ENCODE measurements around the gene VPS9D1.
A peak's percentile ranks its signal among the peaks of the same experiment; 100 is the strongest.

VPS9D1 gene, protein sequence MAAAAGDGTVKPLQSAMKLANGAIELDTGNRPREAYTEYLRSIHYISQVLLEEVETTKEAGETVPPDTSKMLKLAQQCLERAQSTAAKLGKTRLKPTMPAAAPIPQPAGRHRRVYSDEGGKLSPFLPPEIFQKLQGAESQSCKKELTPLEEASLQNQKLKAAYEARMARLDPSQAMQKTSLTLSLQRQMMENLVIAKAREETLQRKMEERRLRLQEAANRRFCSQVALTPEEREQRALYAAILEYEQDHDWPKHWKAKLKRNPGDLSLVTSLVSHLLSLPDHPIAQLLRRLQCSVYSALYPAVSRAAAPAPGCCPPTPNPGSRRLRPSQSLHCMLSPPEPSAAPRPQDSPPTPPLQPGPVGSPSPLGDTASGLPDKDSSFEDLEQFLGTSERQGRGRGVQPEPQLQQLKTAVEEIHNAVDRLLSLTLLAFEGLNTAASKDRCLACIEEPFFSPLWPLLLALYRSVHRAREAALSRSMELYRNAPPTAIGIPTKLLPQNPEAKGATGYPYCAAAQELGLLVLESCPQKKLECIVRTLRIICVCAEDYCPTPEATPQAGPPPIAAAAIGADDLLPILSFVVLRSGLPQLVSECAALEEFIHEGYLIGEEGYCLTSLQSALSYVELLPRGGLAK

DNA sequence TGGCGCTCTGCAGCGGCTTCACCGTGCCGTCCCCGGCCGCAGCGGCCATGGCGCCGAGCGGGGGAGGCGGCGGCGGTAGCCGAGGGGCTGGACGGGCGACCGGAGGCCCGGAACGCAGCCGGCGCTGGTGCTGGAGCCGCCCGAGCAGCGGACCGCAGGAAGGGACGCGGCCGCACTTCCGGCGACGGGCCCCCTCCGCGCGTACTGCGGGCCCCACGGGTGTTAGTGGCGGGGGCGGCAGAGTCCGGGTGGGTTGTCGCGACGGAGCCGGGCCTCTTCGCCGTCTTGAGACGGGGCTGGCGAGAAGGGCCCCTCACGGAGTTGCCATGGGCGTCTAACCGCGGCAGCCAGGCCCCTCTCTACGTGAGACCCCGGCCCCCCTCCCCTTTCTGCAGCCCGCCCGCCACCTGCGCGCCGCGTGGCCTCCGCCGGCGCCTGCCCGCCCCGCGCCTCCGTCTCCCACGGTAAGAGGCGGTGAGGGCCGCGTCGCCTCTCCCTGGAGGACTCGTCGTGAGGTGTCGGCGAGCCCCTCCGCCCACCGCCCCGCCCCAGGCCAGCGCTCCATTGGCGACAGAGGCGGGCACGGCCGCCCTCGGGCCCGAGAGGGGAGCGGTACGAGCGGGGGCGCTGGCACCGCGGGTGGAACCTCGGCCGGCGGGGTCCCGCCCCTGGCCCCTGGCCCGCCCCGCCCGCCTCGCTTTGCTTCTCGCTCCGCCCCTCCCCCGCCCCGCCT lies at the start of gene VPS9D1, which contains the start of gene ZNF276:
VPS9D1 (minus strand) TSS at position 86 of the 733 bp plus-strand sequence; CDS start at position 49, 37 bp downstream.
ZNF276 (plus strand) TSS at position 725 of the 733 bp plus-strand sequence. CDS start 104 bp downstream, outside the sequence.
- DNase-seq (ENCODE audit: low spot score), result peak; percentile 79

DNA sequence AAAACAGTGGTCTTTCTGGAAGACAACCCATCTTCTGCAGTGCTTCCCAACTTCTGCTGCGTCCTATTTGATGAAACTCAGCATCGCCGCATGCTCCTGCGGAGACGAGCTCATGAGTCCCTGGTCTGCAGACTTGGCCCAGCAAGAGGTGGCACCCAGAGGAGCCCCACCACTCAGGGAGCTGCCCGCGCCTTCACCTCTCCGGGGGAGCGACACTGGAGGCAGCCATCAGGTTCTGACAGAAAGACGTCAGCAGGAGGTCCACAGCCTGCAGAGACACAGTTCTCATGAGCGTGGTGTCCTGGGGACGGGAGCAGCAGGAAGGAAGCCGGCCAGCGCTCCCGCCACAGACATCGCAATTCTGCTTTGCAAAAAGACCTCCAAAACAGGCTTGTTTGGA lies 49.7 kb upstream of the VPS9D1 start:
- DNase-seq (ENCODE audit: low spot score), result no peak

DNA sequence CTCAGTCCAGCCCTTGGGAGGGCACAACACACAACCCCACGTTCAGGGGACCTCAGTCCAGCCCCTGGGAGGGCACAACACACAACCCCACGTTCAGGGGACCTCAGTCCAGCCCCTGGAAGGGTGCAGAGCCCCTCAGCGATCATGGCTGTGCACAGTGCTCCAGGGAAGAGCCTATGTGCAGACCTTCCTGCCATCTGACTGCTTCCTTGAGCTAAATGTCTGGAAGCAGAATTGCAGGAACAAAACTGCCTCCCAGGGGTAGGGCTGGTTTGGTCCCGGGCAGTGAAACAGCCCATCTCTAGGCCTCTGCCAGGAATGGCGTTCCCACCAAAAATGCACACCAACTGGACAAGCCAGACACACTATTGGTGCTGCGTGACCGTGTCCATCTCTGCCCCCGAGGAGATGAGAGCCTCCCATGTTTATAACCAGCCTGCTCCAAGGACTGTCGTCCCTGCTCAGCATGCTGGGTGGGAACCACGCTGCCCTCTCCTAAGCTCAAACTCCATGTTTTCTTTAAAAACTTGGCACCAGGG lies 44.7 kb upstream of the VPS9D1 start:
- no peak for DNase-seq (ENCODE audit: low spot score)

DNA sequence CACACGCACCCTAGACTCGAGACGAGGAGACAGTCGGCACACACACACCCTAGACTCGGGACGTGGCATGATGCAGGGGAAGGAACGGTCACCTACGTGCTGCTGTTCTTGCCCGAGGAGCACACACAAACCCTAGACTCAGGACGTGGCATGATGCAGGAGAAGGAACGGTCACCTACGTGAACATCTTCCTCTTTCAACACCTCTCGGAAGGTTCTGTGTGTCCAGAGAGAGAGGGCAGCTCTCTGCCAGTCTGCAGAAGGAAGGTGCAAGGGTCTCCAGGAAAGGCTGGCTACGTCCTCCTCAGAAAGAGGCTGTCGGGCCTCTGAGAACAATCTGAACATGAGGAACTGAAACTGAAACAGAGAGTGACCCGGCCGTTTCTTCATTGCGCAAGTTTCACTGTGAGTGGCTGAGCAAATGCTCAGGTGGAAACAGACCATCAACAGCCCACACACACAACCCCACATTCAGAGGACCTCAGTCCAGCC lies 44.1 kb upstream of the VPS9D1 start:
- no peak for DNase-seq (ENCODE audit: low spot score)

DNA sequence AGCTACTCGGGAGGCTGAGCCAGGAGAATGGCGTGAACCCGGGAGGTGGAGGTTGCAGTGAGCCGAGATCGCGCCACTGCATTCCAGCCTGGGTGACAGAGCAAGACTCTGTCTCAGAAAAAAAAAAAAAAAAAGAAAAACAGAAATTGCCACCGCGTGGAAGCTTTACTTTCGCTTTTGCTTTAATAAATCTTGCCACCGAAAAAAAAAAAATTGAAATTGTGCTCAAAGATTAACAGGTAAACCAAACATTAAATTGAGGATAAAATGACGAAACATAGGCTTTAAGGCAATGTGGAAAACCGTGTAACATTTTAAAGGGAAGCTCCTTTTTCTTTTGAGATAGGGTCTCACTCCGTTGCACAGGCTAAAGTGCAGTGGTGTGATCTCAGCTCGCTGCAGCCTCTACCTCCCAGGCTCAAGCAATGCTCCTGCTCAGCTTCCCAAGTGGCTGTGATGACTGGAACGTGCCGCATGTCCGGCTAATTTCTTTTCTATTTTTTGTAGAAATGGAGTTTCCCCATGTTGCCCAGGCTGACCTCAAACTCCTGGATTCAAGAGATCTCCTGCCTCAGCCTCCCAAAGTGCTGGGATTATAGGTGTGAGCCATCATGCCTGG lies 40.7 kb upstream of the VPS9D1 start:
- no peak for DNase-seq (ENCODE audit: low spot score)

DNA sequence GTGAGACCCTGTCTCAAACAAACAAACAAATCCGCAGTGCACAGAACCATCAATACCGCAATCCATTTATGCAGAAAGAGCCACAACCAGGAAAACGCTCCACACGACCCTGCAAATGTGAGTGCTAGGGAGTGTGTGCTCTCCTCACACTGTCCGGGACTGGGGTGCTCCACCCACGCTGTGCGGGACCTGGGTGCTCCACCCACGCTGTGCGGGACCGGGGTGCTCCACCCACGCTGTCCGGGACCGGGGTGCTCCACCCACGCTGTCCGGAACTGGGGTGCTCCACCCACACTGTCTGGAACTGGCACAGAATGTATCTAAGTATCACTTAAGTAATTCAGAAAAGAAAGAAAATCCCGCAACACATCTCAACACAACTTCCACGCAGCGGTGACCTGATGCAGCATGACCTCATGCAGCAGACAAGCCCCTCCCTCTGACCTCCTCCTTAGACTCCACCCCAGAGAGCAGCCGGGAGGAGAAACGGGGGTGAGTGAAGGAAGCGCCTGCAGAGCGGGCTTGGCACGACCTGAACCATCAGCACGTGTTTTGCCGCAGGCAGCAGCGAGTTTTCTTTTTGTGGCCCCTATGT lies 39.1 kb upstream of the VPS9D1 start:
- no peak for DNase-seq (ENCODE audit: low spot score)

DNA sequence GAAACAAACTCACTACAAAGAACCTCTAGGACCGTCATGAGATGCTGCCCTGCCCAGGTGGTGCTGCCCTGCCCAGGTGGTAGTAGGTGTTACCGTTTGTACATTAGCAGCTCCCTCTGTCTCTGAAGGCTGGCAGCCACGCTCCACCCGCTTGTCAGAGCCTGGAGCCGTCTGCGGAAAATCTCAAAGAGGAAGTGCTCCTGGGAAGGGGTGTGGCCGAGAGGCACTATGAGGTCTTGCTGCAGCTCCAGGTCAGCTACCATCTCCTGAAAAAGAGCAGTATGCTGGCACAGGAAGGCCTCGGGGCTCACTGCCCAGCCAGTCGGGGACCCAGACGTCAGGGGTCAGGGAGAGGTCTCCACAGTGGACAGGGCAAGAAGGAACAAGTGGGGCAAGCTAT lies 28.9 kb upstream of the VPS9D1 start:
- DNase-seq (ENCODE audit: low spot score), result no peak

DNA sequence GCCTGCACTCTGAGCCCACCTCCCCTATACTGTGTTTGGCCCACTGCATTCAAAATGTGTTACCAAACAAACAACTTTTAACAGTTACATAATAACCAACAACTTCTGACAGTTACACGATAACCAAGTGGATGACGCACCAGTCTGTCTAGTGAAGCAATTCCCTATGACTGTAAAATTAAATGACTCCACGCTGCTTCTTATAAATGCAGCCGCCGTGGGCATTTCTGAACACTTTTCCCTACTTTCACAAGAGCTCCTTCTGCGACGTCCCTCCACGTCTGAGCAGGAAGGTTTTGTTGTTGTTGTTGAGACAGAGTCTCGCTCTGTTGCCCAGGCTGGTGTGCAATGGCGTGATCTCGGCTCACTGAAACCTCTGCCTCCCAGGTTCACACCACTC lies 28.2 kb upstream of the VPS9D1 start:
- no peak for DNase-seq (ENCODE audit: low spot score)

DNA sequence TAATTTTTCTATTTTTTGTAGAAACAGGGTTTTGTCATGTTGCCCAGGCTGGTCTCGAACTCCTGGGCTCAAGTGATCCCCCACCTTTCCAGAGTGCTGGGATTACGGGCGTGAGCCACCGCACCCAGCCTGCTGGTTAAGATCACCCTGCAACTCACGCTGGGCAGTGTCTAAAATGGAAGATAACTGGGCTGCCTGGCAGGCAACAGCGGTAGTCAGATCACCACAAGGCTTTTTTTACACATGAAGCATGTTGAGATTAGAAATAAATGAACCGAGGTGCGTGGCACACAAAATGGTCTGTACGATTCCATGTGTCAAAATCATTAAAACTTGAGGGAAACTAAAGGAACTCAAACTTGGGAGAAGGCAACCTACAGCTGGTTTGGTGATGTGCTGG lies 27.4 kb upstream of the VPS9D1 start:
- DNase-seq (ENCODE audit: low spot score), result no peak

DNA sequence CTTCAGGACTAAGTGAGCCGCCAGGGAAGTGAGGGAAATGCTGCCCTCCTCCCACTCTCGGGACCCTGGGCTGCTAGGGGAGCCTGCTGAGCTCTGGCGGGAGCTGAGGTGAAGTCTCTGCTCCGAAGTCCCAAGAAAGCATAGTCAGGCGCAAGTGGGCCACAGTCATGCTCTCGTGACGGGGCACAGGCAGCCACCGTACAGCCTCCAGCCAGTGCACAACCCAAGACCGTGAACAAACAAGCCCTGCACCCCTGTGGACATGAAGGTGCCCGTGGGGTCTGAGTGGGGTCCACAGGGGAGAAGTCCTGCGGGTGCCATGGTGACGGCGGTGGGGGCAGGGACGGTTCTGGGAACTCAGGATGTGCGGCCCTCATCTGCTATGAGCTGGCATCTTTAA lies 25.3 kb upstream of the VPS9D1 start:
- DNase-seq (ENCODE audit: low spot score), result no peak

DNA sequence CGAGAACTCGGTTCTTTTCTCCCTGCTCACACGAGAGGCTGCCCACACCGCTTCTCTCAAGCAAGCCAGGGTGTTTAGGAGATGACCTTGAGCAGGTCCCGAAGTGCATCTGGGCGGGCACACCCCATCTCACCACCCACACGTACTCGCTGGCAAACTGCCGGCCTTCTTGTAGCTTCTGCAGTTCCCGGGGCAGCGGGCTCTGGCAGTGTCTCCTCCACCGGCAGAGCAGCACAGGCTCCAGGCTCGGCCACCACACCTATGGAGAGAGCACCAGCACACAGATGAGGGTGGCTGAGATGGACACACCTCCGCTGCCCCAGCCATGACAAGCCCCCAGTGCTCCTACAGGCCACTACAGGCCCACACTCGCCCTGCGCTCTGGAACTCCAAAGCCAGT lies 24.1 kb upstream of the VPS9D1 start:
- DNase-seq (ENCODE audit: low spot score), result no peak

DNA sequence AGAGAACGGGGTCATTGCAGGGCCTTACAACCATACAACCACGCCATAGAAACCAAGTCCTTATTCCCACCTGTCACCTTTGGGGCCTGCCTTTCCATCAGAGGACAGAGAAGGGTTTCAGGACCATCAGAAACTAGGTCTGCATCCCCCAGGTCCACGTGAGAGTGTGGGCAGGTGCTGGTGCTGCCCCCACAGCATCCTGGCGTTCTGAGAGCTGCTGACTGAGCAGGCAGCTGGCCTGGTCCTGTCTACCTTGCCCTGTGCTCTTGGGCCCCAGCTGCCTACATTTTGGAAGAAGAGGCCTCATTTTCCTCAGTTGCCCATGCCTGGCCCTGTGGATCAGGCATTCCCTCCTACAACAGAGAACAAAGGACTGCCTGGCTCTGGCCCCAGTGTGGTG lies 22.2 kb upstream of the VPS9D1 start:
- no peak for DNase-seq (ENCODE audit: low spot score)

DNA sequence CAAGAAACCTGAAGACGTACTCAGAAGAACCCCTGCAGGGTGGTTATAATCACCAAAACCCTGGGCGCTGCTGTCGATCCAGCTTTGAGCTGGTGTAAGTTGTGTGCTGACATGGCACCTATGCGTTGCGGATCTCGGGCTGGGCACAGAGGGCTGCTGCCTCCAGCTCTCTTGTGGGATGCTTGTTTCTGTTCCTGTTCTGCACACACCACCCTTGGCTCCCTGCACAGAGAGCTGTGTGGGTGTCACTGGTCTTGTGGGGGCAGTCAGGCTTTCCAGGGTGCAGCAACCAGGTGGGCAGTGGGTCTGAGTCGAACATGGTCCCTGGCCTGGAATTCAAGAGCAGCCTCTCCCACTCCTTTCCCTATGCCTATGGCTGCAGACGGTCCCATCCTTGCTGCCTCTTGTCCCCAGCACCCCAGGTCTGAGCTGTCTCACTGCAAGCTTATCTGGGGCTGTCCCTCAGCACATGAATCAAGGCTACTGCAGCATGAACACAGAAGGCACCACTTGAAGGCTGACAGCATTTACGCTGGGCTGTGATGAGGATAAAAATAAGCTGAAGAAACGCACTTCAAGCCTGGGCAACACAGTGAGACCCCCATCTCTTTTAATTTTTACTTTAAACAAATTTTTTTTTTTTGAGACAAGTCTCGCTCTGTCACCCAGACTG lies 20.8 kb upstream of the VPS9D1 start:
- no peak for DNase-seq (ENCODE audit: low spot score)

DNA sequence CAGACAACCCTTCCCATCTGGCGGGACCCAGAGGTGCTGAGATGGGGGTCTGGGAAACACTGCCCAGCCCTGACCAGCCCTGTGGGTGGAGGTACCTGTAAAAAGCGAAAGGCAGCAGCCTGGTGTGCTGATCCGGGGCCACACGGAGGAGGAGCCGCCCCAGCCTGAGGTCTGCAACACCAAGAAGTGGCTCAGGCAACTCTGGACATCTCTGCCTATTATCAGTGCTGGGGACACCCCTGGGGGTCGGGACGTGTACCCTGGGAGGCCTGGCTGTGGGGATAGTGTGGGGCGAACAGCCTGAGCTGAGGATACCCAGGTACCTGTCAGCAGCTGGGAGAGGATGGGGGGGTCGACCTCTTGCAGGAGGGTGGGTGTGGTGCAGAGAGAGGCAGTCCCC lies 18.7 kb upstream of the VPS9D1 start:
- no peak for DNase-seq (ENCODE audit: low spot score)

DNA sequence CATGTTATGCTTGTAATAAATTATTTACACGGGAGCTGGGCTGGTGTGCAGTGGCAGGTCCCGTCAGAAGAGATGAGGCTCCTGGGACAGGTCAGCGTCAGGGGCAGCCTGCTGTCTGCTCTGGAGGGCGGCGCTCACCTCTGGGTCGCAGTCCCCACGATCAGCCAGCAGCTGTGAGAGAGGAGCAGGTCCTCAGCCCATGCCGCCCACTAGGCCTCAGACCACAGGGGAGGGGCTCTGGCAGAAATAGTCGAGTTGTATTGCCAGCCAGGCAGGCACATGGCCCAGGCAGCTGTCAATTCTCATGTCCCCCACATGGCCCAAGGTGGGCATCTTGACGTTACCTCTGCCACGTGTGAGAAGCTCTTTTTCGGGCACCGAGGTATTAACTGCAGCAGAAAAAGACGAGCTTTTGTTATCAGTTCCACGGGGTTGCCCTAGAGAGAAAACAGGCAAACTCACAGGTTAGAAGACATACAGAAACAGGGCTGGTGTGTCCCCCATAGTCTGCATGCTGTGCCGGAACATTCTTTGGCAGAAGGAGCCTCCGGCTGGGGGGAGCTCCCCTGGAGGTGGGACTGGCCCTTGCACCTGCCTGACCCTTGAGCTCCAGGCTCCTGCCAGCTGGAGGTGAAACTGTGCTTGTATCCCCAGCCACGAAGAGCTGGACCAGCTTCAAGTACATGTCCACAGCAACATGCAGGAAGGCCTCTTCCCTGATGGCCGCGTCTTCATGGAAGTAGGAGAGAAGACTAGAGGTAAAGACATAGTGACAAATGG lies 18.0 kb upstream of the VPS9D1 start:
- no peak for DNase-seq (ENCODE audit: low spot score)

DNA sequence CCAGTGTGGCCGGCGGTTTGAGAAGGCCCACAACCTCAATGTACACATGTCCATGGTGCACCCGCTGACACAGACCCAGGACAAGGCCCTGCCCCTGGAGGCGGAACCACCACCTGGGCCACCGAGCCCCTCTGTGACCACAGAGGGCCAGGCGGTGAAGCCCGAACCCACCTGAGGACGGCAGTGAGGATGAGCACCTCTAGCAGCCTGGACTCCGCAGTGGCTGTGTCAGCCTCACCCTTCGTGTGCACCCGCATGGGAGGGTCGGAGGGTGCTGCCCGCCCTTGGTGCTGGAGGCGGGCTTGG lies 17.3 kb upstream of the VPS9D1 start:
- DNase-seq (ENCODE audit: low spot score), result no peak

DNA sequence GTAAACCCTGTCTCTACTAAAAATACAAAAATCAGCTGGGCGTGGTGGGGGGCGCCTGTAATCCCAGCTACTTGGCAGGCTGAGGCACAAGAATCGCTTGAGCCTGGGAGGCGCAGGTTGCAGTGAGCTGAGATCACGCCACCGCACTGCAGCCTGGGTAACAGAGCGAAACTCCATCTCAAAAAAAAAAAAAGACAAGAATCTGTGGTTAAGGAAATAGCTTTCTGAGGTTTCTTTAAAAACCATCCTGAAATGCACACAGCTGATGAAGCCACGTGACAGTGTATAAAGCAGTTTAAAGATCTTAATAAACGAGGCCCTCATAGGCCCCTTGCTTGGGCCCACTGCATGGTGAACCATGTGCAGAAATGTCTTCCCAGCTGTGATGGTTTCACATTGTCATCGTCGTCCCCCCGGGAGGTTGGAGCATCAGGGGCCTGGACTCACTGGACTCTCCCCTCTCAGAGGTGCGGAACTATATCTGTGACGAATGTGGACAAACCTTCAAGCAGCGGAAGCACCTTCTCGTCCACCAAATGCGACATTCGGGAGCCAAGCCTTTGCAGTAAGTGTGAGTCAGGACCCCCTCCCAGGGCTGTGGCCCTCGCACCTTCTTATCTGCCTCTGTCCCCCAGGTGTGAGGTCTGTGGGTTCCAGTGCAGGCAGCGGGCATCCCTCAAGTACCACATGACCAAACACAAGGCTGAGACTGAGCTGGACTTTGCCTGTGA lies 16.8 kb upstream of the VPS9D1 start:
- DNase-seq (ENCODE audit: low spot score), result no peak

DNA sequence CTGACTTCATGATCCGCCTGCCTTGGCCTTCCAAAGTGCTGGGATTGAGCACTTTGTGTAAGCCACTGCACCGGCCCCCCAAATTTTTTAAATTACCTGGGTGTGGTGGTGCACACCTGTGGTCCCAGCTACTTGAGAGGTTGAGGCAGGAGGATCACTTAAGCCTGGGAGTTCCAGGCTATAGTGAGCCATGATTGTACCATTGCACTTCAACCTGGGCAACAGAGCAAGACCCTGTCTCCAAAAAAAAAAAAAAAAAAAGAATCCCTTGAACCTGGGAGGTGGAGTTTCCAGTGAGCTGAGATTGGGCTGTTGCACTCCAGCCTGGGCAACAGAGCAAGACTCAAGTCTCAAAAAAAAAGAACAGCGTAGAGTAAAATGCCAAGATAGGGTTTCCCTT lies 15.9 kb upstream of the VPS9D1 start:
- DNase-seq (ENCODE audit: low spot score), result no peak

DNA sequence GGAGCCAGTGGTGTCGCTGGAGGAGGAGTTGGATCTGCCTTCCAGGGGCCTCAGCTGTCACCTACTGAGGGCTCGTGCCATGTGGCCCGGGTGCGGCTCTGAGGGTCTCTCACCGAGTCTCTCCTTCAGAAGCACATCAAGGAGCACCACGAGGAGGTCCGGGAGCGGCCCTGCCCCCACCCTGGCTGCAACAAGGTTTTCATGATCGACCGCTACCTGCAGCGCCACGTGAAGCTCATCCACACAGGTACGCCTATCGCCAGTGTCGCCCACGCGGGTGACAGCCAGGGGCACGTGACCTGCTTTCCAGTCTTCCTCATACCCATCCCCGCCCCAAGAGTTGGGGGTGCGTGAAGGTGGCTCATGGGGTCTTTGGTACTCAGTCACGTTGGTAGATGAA lies 13.1 kb upstream of the VPS9D1 start:
- DNase-seq (ENCODE audit: low spot score), result no peak

DNA sequence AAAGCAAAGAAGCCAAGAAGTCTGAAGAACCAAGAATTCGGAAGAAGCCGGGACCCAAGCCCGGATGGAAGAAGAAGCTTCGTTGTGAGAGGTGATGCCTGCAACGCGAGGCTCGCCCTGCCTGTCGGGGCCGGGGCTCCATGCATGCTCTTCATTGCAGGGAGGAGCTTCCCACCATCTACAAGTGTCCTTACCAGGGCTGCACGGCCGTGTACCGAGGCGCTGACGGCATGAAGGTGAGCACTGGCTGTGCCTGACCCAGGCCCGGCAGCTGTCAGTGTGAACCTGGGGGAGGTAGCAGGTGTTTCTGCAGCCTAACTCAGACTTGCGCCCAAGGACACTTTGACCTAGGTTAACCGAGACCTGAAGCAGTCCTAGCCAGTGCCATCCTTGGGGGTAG lies 12.6 kb upstream of the VPS9D1 start:
- DNase-seq (ENCODE audit: low spot score), result no peak
